ENCODE data around the gene NRDC.
A peak's percentile ranks its signal among the peaks of the same experiment; 100 is the strongest.
"Not testable (repeated sequence)": the region's sequence is repeated elsewhere in the genome, so short reads cannot be mapped to it uniquely, and the experiment has no call there.

Gene NRDC

GRCh38 chr1:51899022-51899421, 20.5 kb upstream of the NRDC start:
- no peaks in the 10 kb centered on the region for H3K9me3 ChIP-seq (replicated peaks in 1 of 11)
- H3K4me1 ChIP-seq, result no peaks in the 10 kb centered on the region
- TF ChIP-seq Cebpa-rat (IDR thresholded peaks at IDR 0.05), result no peak
- H3K27ac ChIP-seq, result no peak overlapping the region
- no peaks in the 10 kb centered on the region for H3K27me3 ChIP-seq
- no peaks in the 10 kb centered on the region for H4K20me1 ChIP-seq
- H3K9ac ChIP-seq, result no peak overlapping the region
- no peaks in the 10 kb centered on the region for H3K36me3 ChIP-seq
- H3K4me3 ChIP-seq, result no peak overlapping the region
- H3K4me2 ChIP-seq, result no peak overlapping the region

GRCh38 chr1:51898090-51898734, 19.7 kb upstream of the NRDC start:
- Histone ChIP-seq H3K27me3 (no peaks in the 10 kb centered on the region), H3K4me2 (no peak overlapping the region), H3K27ac (no peak overlapping the region)

GRCh38 chr1:51897699-51898031, 19.1 kb upstream of the NRDC start:
- no peaks in the 10 kb centered on the region for H3K27me3 ChIP-seq
- no peaks in the 10 kb centered on the region for H4K20me1 ChIP-seq
- no peak overlapping the region for H3K27ac ChIP-seq
- no peak for TF ChIP-seq Cebpa-rat (IDR thresholded peaks at IDR 0.05)
- H3K4me2 ChIP-seq, result no peak overlapping the region
- no peaks in the 10 kb centered on the region for H3K36me3 ChIP-seq
- H3K9me3 ChIP-seq (replicated peaks in 1 of 11), result peaks cover 0 to 4% (median 0%) of the 10 kb centered on the region in 11 experiments; a peak in 2 of 22 replicates
- no peak overlapping the region for H3K9ac ChIP-seq
- H3K4me1 ChIP-seq, result no peaks in the 10 kb centered on the region
- no peak overlapping the region for H3K4me3 ChIP-seq

More at GRCh38 chr1:51898090-51898734, 19.7 kb upstream of the NRDC start:
- Histone ChIP-seq H3K4me3 (no peak overlapping the region), H3K9me3 (replicated peaks in 1 of 11) (peaks cover 0 to 4% (median 0%) of the 10 kb centered on the region in 11 experiments; a peak in 2 of 22 replicates), H3K9ac (no peak overlapping the region), H3K36me3 (no peaks in the 10 kb centered on the region), H3K4me1 (no peaks in the 10 kb centered on the region), H4K20me1 (no peaks in the 10 kb centered on the region)
- no peak for TF ChIP-seq Cebpa-rat (IDR thresholded peaks at IDR 0.05)

GRCh38 chr1:51894748-51895147, 16.2 kb upstream of the NRDC start:
- H3K27ac ChIP-seq; H3K36me3 ChIP-seq; H3K27me3 ChIP-seq; H3K4me3 ChIP-seq; H4K20me1 ChIP-seq; H3K9ac ChIP-seq; H3K4me2 ChIP-seq; H3K9me3 ChIP-seq (replicated peaks in 1 of 11); H3K4me1 ChIP-seq: not testable (repeated sequence)

- TF ChIP-seq Cebpa-rat (IDR thresholded peaks at IDR 0.05), result no peak
- Histone ChIP-seq H3K9me3 (replicated peaks in 1 of 11) (no peaks in the 10 kb centered on the region), H3K27me3 (no peaks in the 10 kb centered on the region), H3K27ac (peak overlapping the region; percentile 93 to 99 (median 98)), H3K4me3 (peak overlapping the region; percentile 78 to 98 (median 90)), H3K9ac (peak overlapping the region; percentile 94 to 99 (median 98)), H4K20me1 (peaks cover 23 to 49% (median 40%) of the 10 kb centered on the region in 11 experiments; a peak in 21 of 22 replicates), H3K36me3 (peaks cover 5 to 34% (median 21%) of the 10 kb centered on the region in 11 experiments; a peak in 19 of 22 replicates), H3K4me1 (peaks cover 27 to 48% (median 35%) of the 10 kb centered on the region in 10 experiments), H3K4me2 (peak overlapping the region; percentile 75 to 98 (median 90))
Measured at GRCh38 chr1:51878308-51878615, 265 bp downstream of the NRDC start.

- TF ChIP-seq Cebpa-rat (IDR thresholded peaks at IDR 0.05), result no peak
Measured at GRCh38 chr1:51877434-51878307, 856 bp downstream of the NRDC start.

GRCh38 chr1:51875836-51876235, 2.7 kb downstream of the NRDC start:
- Histone ChIP-seq H4K20me1 (peaks cover 46 to 73% (median 57%) of the 10 kb centered on the region in 11 experiments; a peak in 21 of 22 replicates), H3K4me1 (peaks cover 27 to 60% (median 37%) of the 10 kb centered on the region in 10 experiments), H3K4me2 (peak overlapping the region; percentile 75 to 98 (median 90)), H3K36me3 (peaks cover 11 to 58% (median 35%) of the 10 kb centered on the region in 11 experiments; a peak in 21 of 22 replicates), H3K4me3 (peak overlapping the region in 8 of 10 experiments; percentile 8 to 98 (median 86); a peak in 11 of 20 replicates), H3K9me3 (replicated peaks in 1 of 11) (no peaks in the 10 kb centered on the region), H3K27ac (peak overlapping the region in 6 of 11 experiments; percentile 0 to 59 (median 22); a peak in 6 of 22 replicates), H3K9ac (peak overlapping the region in 8 of 11 experiments; percentile 1 to 94 (median 36); a peak in 8 of 22 replicates), H3K27me3 (no peaks in the 10 kb centered on the region)
- TF ChIP-seq Cebpa-rat (IDR thresholded peaks at IDR 0.05), result no peak

More at GRCh38 chr1:51877434-51878307, 856 bp downstream of the NRDC start:
- peak overlapping the region; percentile 93 to 99 (median 98) for H3K27ac ChIP-seq
- H3K4me1 ChIP-seq, result peaks cover 27 to 44% (median 35%) of the 10 kb centered on the region in 10 experiments
- H3K9me3 ChIP-seq (replicated peaks in 1 of 11), result no peaks in the 10 kb centered on the region
- H3K4me2 ChIP-seq, result peak overlapping the region; percentile 75 to 98 (median 90)
- H3K4me3 ChIP-seq, result peak overlapping the region; percentile 78 to 98 (median 90)
- no peaks in the 10 kb centered on the region for H3K27me3 ChIP-seq
- H3K9ac ChIP-seq, result peak overlapping the region; percentile 94 to 99 (median 98)
- H4K20me1 ChIP-seq, result peaks cover 28 to 55% (median 43%) of the 10 kb centered on the region in 11 experiments; a peak in 21 of 22 replicates
- peaks cover 5 to 40% (median 24%) of the 10 kb centered on the region in 11 experiments; a peak in 19 of 22 replicates for H3K36me3 ChIP-seq

- H3K4me2 ChIP-seq, result peak overlapping the region; percentile 75 to 98 (median 90)
- no peak for TF ChIP-seq Cebpa-rat (IDR thresholded peaks at IDR 0.05)
- peaks cover 47 to 78% (median 61%) of the 10 kb centered on the region in 11 experiments; a peak in 21 of 22 replicates for H4K20me1 ChIP-seq
- H3K9ac ChIP-seq, result peak overlapping the region in 8 of 11 experiments; percentile 1 to 49 (median 36); a peak in 8 of 22 replicates
- no peaks in the 10 kb centered on the region for H3K27me3 ChIP-seq
- peak overlapping the region in 6 of 11 experiments; percentile 0 to 59 (median 22); a peak in 7 of 22 replicates for H3K27ac ChIP-seq
- peak overlapping the region in 7 of 10 experiments; percentile 8 to 98 (median 14); a peak in 7 of 20 replicates for H3K4me3 ChIP-seq
- H3K36me3 ChIP-seq, result peaks cover 11 to 61% (median 37%) of the 10 kb centered on the region in 11 experiments; a peak in 21 of 22 replicates
- no peaks in the 10 kb centered on the region for H3K9me3 ChIP-seq (replicated peaks in 1 of 11)
- H3K4me1 ChIP-seq, result peaks cover 27 to 60% (median 38%) of the 10 kb centered on the region in 10 experiments
Measured at GRCh38 chr1:51875291-51875772, 3.2 kb downstream of the NRDC start.

- H3K27me3 ChIP-seq; H3K27ac ChIP-seq; H3K4me3 ChIP-seq; H3K9me3 ChIP-seq (replicated peaks in 1 of 11); H3K9ac ChIP-seq: not testable (repeated sequence)
- peaks cover 11 to 79% (median 44%) of the 10 kb centered on the region in 11 experiments for H3K36me3 ChIP-seq
- H3K4me2 ChIP-seq, result peak overlapping the region in 1 of 11 experiments; percentile 27; a peak in 2 of 22 replicates
- H4K20me1 ChIP-seq, result peaks cover 53 to 99% (median 81%) of the 10 kb centered on the region in 11 experiments; a peak in 21 of 22 replicates
- peaks cover 21 to 64% (median 30%) of the 10 kb centered on the region in 10 experiments for H3K4me1 ChIP-seq
Measured at GRCh38 chr1:51873270-51873669, 5.3 kb downstream of the NRDC start.

All from BLaER1 treated with 17β-estradiol and CSF1 and Interleukin-3, amounts not matched to agents 10 nM and 100 nM (cell line).